Islet of Langerhans (tissue), 1 donor: ENCODE results near the gene RASSF5.

Experiments used
- FAIRE-seq: peaks from one replicate; lab custom pipeline; 2011; peaks lifted over from hg19 to GRCh38; lab: Jason Lieb, UNC

Gene RASSF5

DNA sequence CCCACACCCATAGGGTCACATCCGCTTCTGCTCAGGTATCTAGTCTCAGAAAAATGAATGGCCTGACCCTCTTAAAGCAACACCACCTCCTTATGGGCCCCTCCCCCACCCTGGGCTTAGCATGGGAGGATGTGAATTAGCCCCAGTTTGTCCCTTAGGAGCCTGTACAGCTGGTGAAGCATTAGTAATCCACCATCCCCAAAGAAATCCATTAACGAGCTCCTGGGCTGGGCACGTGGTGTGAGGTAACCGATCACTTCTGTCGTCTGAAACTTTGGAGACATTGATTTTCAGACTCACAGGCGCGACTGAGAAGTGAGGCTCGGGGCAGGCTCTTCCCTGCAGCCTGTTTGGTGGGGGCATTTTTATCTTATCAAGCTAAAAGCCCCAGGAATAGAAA lies 10.5 kb downstream of the RASSF5 start:
- FAIRE-seq, result no peak

DNA sequence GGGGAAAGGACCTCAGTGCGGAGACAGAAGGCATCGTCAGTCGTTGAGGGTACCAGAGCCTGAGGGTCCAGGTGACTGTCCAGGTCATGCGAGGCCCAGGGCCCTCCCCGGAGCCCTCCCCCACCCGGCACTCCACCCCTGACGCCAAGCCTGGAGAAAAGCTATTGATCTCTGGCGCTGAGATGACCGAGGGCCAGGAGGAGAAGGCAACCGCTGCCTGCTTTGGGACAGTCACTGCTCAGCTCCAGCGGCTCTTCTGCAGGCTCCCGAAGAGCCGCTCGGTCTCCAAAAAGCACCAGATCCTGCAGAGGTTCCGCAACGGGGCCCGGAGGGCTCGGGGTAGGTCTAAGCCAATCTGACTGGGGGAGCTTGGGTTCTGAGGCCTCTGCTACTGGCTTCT lies 10.9 kb downstream of the RASSF5 start:
- no peak for FAIRE-seq

DNA sequence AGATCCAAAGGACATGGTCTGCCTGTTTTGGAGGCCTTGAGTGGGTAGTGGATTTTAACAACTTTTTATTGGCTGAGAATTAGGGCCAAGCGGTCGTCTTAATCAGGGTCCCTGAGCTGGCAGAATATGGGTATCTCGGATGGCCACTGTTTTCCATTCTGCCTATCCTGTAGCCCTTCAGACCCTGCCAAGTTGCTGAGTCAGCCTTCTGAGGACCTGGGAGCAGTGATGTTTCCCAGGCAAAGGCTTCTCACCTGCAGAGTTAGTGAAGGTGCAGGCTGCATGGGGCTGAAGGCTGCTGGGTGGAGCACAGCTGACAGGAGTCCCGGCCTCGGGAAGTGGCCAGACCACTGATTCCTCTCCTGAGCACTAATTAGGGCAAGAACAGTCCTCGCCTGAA lies 11.4 kb downstream of the RASSF5 start:
- no peak for FAIRE-seq

DNA sequence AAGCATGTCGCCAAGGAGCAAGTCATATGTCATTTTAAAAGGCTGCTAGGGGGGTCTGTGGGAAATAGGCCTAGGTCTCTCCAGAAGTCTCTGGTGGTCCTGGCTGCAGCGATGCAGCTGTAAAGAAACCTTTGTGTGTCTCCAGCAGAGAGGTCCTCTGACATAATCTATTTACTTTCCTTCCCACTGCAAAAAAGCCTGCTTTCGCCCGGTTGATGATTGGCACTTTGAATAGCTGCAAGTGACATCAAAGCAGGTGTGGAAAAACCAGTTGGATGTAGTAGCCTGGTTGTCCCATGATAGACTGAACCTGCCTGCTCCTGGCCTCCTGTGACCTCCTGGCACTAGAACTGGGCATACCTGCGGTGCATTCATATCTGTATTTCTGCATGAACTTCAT lies 13.8 kb downstream of the RASSF5 start:
- FAIRE-seq, result no peak

DNA sequence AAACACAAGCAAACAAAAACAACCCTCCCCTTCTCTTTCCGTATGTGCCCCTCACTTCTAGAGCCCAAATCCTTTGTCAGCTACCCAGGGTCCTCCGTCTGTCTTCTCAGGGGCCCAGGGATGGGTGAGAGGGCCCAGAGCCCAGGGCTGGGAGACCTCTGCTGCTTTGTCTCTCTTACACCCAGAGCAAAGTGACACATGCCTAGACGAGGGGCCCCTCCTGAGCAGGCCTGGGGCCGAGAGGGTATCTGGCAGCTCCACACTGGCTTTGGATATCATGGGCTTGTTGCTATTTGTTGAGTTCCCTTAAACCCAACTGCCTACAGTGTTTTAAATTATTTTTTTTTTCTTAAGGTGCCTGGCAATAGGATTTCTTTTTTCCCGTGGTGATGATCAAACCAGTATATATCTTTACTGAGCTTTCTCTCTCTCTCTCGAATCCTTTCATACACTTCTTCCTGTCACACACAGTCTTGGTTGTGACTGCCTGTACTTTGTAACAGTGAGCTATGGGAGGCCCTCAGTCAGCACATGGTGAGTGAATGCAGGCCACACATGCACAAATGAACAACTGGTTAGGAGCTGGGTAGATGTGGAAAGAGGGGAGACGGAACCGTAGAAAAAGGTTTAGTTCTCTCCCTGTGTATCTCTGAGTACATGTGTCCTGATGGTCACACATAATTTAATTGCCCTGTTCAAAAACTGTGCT lies 14.5 kb downstream of the RASSF5 start:
- no peak for FAIRE-seq

DNA sequence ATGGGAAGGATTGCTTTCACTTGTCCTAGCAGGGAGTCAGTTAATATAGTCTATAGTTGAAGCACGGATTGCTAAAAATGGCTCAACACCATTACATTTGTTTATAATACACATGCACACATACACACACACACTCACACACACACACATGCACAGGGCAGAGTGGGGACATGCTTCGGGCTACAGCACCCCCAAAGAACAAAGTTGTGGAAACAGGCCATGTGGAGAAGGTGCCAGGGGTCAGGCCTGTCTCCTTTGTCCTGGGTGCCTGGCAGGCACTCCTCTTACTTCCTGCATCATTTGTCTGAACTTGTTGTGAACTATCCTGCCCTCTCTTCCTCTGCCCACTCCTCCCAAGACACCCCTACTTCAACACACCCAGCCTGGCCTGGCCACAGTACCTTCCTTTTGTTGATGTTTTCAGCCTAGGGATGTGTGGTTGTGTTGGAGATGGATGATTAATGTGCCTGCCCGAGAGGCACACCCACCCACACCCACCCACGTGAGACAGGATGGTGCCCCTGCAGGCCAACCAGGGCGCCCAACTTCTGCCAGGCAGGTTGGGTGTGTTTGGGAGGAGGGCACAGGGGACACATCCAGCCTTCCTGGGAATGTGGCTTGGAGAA lies 17.5 kb downstream of the RASSF5 start:
- no peak for FAIRE-seq

DNA sequence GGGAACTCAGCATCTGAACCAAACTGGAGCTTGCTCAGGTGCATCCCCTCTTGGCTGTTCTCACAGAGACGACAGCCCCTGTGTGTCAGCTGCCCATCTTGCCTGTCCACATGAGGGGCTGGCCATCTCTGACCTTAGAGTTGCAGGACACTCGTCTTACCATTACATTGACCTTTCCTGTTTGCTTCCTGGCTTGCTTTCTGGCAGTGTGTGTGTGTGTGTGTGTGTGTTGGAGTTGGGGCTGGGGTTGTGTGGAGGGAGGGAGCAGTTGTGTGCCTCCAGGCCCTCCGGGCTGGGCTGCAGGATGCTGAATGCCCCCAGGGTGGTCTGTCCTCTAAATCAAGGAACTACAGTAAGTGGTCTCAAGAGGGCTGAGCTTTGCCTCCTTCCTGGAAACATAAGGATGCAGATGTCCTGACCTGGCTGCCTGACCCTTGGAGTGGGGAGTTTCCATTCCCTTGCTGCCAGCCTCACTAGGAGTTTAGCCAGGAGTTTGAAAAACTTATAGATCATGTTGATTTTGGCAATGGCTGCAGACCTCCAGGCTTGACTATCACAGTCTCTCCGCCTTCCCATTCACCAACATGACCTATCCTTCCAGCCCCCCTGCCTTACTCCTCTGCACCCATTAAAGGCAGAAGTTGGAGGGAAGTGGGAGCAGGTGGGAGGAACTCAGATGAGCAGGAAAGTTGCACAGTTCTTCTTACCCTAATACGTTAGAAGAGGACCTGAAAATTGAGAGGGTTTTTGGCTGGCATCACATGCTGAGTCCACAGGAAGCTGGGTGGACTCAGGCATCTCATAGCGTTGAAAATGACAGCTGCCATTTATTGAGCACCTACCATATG lies 19.0 kb downstream of the RASSF5 start:
- FAIRE-seq, result no peak

DNA sequence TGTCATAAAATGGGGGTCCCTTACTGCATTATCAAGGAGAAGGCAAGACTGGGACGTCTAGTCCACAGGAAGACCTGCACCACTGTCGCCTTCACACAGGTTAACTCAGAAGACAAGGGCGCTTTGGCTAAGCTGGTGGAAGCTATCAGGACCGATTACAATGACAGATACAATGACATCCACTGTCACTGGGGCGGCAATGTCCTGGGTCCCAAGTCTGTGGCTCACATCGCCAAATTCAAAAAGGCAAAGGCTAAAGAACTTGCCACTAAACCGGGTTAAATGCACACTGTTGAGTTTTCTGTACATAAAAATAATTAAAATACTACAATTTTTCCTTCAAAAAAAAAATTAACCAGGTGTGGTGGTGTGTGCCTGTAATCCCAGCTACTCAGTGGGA lies 22.1 kb downstream of the RASSF5 start:
- FAIRE-seq, result no peak

DNA sequence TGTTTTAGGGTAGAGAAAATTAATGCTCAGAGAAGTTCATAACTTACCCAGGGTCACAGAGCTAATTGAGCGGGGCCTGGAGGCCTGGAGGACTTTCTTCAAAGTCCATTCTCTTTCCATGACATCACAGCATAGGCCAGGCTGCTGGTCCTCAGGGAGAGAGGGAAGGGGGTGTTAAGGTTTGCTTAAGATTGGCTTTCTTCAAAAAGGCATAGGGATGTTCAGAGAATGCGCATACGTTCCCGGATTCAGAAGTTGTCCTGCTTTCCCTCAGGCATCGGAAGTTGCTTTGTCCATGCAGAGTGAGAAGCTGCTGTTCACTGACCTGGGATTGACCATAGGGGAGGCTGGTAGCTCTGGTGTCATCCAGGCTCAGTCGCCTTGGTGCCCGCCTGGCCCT lies 25.0 kb downstream of the RASSF5 start:
- no peak for FAIRE-seq

DNA sequence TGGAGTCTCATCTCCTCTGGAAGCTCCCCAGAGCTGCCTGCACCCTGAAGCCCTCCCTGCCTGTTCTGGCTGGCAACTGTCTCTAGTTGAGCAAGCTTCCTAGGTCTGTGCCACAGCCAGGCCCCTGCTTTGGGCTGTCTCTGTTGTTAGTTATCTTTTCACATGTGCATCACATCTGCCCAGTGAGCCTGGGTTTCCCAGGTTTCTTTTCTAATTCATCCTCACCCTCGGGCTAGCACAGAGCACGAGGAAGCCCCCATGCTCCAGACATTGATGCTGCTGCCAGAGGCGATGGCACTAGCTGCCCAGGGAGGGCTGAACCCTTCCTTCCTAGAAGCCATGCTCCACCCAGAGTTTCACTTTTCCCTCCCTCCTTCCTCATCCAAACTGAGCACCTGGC lies 27.2 kb downstream of the RASSF5 start:
- no peak for FAIRE-seq

DNA sequence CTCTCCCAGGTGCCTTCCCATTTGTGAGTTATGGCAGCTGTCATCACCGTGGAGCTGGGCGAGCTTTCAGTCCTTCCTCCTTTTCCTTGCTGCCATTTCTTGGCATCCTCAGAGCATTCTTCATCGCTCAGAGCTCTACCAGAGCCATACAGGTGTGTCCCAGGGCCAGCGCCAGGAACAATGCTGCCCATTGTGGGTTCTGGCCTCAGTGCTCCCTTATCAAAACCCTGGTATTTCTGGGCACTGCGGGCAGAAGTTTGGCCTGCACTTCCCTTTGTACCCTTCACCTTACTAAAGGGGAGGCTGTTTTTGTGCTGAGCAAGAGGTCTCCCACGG lies 28.5 kb downstream of the RASSF5 start:
- no peak for FAIRE-seq

DNA sequence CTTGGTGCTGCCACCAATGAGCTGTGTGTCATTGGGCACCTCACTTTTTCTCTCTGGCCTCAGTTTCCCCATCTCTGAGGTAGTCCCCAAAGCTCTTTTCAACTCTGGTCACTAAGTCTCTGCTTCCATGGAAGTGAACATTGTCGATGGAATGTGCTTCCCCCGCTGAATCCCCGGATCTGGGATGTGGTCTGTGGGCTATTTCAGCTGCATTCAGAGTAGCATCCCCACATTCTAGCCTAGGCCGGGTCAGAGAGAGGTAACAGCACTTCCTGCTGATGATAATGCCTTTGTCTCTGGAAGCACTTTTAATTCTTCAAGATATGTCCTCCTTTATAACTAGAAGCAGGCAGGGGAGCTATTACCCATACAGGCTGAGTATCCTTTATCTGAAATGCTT lies 29.8 kb downstream of the RASSF5 start:
- FAIRE-seq, result no peak

DNA sequence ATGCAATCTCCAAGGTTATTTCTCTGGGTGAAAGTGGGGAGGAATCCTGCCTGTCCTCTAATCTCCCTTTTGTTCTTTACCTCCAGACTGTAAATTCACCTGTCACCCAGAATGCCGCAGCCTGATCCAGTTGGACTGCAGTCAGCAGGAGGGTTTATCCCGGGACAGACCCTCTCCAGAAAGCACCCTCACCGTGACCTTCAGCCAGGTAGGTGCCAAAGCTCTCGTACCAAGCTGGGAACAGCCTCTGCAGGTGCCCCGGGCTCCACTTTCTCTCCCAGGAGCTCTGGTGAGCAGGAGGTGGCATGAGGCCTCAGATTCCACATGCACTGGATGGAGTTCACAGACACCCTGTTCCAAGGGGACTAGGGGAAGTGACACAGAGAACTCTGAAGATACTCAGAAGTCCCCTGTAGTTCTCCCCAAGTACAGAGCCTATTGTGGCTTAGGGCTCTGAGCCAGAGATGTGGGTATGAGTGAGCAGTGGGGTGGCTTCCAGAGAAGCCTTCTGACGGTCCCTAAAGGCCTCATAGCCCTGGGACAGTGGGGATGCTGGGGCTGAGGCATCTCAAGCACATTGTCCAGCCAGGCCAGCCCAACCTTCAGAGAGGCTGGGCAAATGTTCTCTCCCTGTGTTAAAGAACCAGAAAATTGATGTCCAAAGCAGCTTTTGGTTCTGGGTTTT lies 30.9 kb downstream of the RASSF5 start:
- no peak for FAIRE-seq

DNA sequence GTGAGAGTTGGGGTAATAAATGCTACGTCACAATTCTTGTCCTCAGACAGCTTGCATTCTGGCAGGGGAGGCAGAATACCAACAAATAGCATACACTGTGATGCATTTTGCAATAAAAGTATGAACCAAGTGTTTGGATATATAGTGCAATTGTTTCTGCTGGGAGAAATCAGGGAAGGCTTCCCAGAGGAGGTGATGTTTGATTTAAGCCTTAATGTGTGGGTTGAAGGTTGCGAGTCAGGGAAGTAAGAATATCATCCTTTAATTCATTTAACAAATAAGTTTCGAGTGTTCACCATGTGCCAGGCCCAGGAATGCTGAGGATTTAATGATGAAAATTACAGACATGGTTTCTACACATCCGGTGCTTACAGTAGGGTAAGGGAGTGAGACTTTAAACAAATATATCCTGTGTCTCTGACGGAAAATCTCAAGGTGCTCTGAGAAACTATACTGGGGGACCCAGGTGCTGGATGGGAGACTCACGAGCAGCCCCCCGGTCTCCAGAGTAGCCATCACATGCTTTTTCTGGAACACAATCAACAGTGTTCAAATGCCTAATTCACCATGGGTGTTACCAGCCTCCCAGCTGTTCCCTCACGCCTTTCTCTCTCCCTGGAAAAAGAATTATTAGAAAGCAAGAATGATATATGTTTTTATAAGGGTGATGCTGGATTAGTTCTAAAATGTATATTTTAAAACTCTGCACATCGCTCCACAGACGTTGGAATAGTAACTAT lies 31.7 kb downstream of the RASSF5 start:
- FAIRE-seq, result no peak

DNA sequence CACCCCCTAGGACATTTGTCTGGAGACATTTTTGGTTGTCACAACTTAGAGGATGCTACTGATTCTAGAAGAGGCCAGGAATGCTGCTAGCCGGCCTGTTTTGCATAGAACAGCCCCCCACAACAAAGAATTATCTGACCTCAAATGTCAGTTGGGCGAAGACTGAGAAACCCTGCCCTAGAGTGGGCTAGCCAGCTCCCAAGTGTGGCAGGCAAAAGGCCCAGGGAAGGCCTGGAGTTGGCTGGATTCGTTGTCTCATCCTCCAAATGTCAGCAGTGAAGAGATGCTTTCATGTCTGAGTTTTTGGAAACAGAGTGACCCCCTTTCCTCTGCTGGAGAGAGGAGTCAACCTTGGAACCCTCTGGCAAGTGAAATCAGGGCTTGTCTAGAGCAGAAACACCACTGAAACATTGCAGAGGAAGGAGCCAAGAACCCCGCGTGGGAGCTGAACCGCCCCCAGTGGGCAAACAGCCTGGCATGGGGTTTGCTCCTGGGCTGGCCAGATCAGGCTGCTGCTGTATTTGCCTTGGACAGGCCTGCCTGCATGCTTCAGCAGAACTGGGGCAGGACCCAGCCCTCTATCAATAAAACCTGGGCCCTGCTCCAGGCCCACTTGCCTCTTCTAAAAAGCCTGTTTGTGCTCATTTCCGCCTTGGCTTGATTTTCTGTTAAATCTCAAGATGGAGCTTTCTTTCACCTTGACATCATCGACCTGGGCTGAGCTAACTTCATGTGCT lies 32.9 kb downstream of the RASSF5 start:
- FAIRE-seq, result no peak

DNA sequence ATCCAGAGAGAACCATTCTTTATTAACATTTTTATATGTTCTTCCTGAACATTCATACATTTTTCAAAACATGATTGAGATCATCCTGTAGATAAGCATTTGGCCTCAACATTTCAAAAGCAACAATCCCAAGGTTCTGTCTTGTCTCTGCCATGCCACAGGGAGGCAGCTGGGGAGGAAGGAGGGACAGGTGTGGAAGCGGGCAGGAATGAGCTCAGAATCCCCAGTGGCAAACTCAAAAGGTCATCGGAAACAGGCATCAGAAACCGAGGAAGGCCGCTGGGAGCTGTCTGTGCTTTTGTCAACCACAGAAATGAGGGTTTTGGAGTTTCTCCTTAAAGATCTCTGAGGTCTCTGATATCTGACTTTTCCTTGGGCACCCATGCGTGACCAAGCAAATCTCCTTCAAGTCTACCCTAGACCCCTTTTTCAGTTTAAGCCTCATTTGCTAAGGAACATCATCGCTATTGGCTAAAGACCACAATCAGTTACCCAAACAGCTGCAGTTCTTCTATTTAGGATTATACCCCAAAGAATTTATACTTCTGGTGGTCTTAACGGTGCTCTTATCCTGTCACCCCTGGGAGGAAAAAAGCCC lies 34.0 kb downstream of the RASSF5 start:
- no peak for FAIRE-seq

DNA sequence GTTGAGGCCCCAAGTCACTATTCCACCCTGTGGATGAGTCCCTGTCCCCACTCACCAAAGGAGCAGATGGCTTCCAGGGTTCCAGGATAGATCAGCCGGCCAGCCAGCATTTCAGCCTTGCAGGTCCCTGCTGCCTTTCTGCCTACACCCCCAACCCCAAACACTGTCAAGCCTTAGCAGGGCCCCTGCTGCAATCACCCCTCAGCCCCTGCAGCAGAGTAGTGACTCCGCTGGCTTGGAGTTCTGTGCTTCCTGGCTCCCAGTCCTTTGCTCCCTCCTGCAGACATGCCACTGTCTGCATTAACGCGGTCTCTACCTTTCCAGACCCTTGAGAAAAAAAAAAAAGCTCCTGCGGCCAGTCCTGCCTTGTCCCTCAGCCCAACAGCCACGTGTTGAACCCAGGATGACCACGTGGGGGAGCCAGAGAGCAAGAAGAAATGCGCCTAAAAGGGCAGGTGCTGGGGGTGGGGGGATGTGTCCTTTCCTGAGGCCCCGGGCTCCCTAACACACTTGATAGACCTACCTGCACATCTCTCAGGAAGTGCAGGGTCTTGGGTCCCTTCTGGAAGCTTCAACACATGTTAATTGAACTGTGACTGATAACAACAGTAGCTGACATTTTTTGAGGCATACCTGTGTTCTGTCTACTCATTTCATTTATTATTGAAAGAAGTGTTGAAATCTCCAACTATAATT lies 37.4 kb downstream of the RASSF5 start:
- no peak for FAIRE-seq

DNA sequence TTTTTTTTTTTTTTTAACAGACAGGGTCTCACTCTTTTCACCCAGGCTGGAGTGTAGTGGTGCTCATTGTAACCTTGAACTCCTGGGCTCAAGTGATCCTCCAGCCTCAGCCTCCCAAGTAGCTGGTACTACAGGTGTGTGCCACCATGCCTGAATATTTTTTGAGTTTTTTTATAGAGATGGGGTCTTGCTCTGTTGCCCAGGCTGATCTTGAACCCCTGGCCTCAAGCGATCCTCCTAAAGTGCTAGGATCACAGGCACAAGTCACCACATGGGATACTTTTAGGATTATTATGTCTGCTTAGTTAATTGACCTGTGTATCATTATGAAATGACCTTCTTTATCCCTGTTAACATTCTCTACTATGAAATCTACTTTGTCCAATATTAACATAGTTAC lies 38.0 kb downstream of the RASSF5 start:
- no peak for FAIRE-seq

DNA sequence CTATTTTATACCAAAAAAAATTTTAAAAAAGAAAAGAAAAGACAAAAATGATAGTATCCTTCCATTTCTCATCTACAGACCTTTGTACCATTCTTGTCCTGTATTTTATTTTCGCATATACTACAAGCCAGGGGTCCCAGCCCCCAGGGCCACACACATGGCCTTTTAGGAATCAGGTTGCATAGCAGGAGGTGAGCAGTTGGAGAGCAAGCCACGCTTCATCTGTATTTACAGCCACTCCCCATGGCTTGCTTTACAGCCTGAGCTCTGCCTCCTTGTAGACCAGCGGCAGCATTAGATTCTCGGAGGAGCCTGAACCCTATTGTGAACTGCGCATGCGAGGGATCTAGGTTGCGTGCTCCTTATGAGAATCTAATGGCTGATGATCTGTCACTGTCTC lies 39.8 kb downstream of the RASSF5 start:
- no peak for FAIRE-seq

DNA sequence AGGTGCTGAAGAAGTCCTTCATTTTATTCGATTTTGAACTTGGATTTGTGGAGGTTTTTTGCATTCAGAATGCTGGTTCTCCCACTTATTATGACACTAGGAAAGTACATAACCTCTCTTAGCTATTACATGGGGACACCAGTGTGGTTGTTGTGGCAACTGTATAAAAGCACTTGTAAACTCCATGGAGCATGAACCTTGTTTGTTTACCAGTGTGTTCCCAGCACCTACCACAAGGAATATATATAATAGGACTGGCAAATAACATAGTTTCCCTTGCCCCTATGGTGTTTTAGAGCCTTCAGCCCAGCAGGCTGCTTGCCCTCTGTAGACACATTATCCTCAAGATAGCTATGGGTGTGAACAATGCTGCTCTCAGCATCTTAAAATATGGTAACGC lies 43.1 kb downstream of the RASSF5 start:
- FAIRE-seq, result peak; percentile 82
